ENCODE results near the gene PXMP4.

- no peak for TF ChIP-seq CTCF (IDR thresholded peaks at IDR 0.05)
- no peak for TF ChIP-seq EP300 (IDR thresholded peaks at IDR 0.05)
- no peak for TF ChIP-seq POLR2A (IDR thresholded peaks at IDR 0.05)
- no peak for TF ChIP-seq POLR2AphosphoS5 (IDR thresholded peaks at IDR 0.05)
Measured at GRCh38 chr20:33659341-33660034, 60.6 kb downstream of the PXMP4 start.

Data from sigmoid colon (tissue), 4 donors.